ENCODE results near the gene PMM2. TPM values are rescaled to one million over a fixed set of nuclear protein-coding genes. Genes with fewer than 3 reads are reported as not detected.

PMM2 gene
- polyA plus RNA-seq, 1 donor (not counting 4 experiments of a cell fraction or from before 2014, with no cell fraction given) = 38.6 TPM

DNA sequence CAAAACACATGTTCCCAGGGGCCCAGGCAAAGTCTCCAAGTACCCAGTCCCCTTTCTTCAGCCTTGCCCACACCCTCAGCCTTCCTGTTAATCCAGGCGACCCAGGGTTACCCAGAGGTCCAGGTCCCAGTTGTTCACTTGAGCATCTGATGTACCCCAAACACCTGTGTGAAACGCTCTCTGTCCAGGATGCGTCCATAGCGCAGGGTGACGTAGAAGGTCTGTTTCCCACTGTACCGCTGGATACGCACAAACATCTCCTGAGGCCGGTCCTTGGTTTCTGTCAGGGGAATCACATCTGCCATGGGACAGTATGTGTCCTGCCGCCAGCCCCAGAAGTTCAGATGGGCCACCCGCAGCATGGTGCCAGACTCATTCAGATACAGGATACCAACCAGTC lies 1.8 kb upstream of the PMM2 start:
- dilution Hi-C loops (cut with MboI; ENCODE audit: extremely low pct_ligation_motif_present, low sequenced_read_pairs) = no loop called here

GRCh38 chr16:8796469-8797363 lies 923 bp upstream of the PMM2 start:
- FAIRE-seq (no peak), DNase-seq (ENCODE audit: low read depth, low spot score) (no peak)
- peak overlapping the region; percentile 86 for H3K9ac ChIP-seq (ENCODE audit: control insufficient read depth, extremely low read depth, insufficient read depth, low read length)
- H3K4me1 ChIP-seq (ENCODE audit: control insufficient read depth, extremely low read depth, insufficient read depth, low read length) = peaks cover 23% of the 10 kb centered on the region
- peak overlapping the region; percentile 79 for H3K27ac ChIP-seq (ENCODE audit: control insufficient read depth, insufficient read depth, low read length)
- no peaks in the 10 kb centered on the region for H3K27me3 ChIP-seq (ENCODE audit: control insufficient read depth, extremely low read depth, insufficient read depth, low read length)
- peaks cover 63% of the 10 kb centered on the region for H3K79me2 ChIP-seq (ENCODE audit: control insufficient read depth, insufficient read depth, low read length)
- no peak for TF ChIP-seq EZH2 (IDR thresholded peaks at IDR 0.05; ENCODE audit: low read length)
- no peak for TF ChIP-seq CTCF (optimal IDR thresholded peaks at IDR 0.05 in 1 of 3, IDR thresholded peaks at IDR 0.05 in 1 of 3, conservative IDR thresholded peaks at IDR 0.05 in 1 of 3; ENCODE audit: extremely low read depth in 1 of 3, insufficient read depth in 2 of 3, low read length in 3 of 3)
- H2AFZ ChIP-seq (ENCODE audit: control insufficient read depth, low read length) = peak overlapping the region; percentile 70
- dilution Hi-C loops (cut with MboI; ENCODE audit: extremely low pct_ligation_motif_present, low sequenced_read_pairs) = no loop called here
- H3K36me3 ChIP-seq (ENCODE audit: control insufficient read depth in 2 of 2, extremely low read depth in 1 of 2, insufficient read depth in 2 of 2, low read length in 2 of 2) = peaks cover 1 to 13% of the 10 kb centered on the region in 2 experiments
- no peaks in the 10 kb centered on the region for H3K9me3 ChIP-seq (ENCODE audit: control insufficient read depth, low read depth, low read length)
- peak overlapping the region; percentile 85 to 96 (median 92) for H3K4me3 ChIP-seq (ENCODE audit: control insufficient read depth in 2 of 3, extremely low read depth in 1 of 3, insufficient read depth in 2 of 3, low read depth in 1 of 3, low read length in 3 of 3)
- peaks cover 3% of the 10 kb centered on the region for H3K9me1 ChIP-seq (ENCODE audit: control insufficient read depth, extremely low read depth, insufficient read depth, low read length)
- H4K20me1 ChIP-seq (ENCODE audit: control insufficient read depth, extremely low read depth, insufficient read depth, low read length) = peaks cover 7% of the 10 kb centered on the region
- H3K4me2 ChIP-seq (ENCODE audit: control insufficient read depth, extremely low read depth, insufficient read depth, low read depth, low read length) = peak overlapping the region; percentile 73

More for the DNA sequence above, 1.8 kb upstream of the PMM2 start:
- peaks cover 3% of the 10 kb centered on the region for H3K9me1 ChIP-seq (ENCODE audit: control insufficient read depth, extremely low read depth, insufficient read depth, low read length)
- peaks cover 23% of the 10 kb centered on the region for H3K4me1 ChIP-seq (ENCODE audit: control insufficient read depth, extremely low read depth, insufficient read depth, low read length)
- H3K36me3 ChIP-seq (ENCODE audit: control insufficient read depth in 2 of 2, extremely low read depth in 1 of 2, insufficient read depth in 2 of 2, low read length in 2 of 2) = peaks cover 1 to 8% of the 10 kb centered on the region in 2 experiments
- DNase-seq (ENCODE audit: low read depth, low spot score) (no peak), FAIRE-seq (no peak)
- TF ChIP-seq CTCF (optimal IDR thresholded peaks at IDR 0.05 in 1 of 3, IDR thresholded peaks at IDR 0.05 in 1 of 3, conservative IDR thresholded peaks at IDR 0.05 in 1 of 3; ENCODE audit: extremely low read depth in 1 of 3, insufficient read depth in 2 of 3, low read length in 3 of 3) (no peak), EZH2 (IDR thresholded peaks at IDR 0.05; ENCODE audit: low read length) (no peak)
- no peak overlapping the region for H3K4me2 ChIP-seq (ENCODE audit: control insufficient read depth, extremely low read depth, insufficient read depth, low read depth, low read length)
- H3K79me2 ChIP-seq (ENCODE audit: control insufficient read depth, insufficient read depth, low read length) = peaks cover 54% of the 10 kb centered on the region
- no peak overlapping the region for H3K9ac ChIP-seq (ENCODE audit: control insufficient read depth, extremely low read depth, insufficient read depth, low read length)
- no peak overlapping the region for H2AFZ ChIP-seq (ENCODE audit: control insufficient read depth, low read length)
- H3K27me3 ChIP-seq (ENCODE audit: control insufficient read depth, extremely low read depth, insufficient read depth, low read length) = no peaks in the 10 kb centered on the region
- H3K27ac ChIP-seq (ENCODE audit: control insufficient read depth, insufficient read depth, low read length) = no peak overlapping the region
- H3K4me3 ChIP-seq (ENCODE audit: control insufficient read depth in 2 of 3, extremely low read depth in 1 of 3, insufficient read depth in 2 of 3, low read depth in 1 of 3, low read length in 3 of 3) = no peak overlapping the region
- peaks cover 4% of the 10 kb centered on the region for H4K20me1 ChIP-seq (ENCODE audit: control insufficient read depth, extremely low read depth, insufficient read depth, low read length)
- H3K9me3 ChIP-seq (ENCODE audit: control insufficient read depth, low read depth, low read length) = no peaks in the 10 kb centered on the region

Data from keratinocyte (primary cell).